GM12878 (cell line): ENCODE measurements around the gene ADD1. TPM values are rescaled to one million over a fixed set of nuclear protein-coding genes. Genes with fewer than 3 reads are reported as not detected.

ENCODE experiments used
- ATAC-seq: fragments of 200-7000 bp; cut with Tn5 transposase; 3 replicates; pipeline ENCODE4 v1.9.1; 2020; ENCODE audit warnings: mild to moderate bottlenecking, moderate library complexity
- BruUV-seq: library from RNA; stranded (reverse); fragments of 400-500 nt; replicated peaks from 2 replicates; lab custom pipeline; 2021; lab: Mats Ljungman, UMichigan
- CTCF ChIA-PET: fragments of 300-600 bp; sonication (Branson Sonifier 250); formaldehyde crosslinking; extraction: SDS; loops from one replicate; lab custom pipeline; 2021; ENCODE audit warnings: inconsistent platforms; lab: Yijun Ruan, JAX
- POLR2A ChIA-PET: fragments of 350-600 bp; formaldehyde crosslinking; extraction: SDS; loops from one replicate; lab custom pipeline; 2021; ENCODE audit warnings: inconsistent platforms; lab: Charles Lee
- RAD21 ChIA-PET: fragments of 300-600 bp; sonication (Branson Sonifier 250); formaldehyde crosslinking; loops from one replicate; lab custom pipeline; 2023; ENCODE audit warnings: antibody characterized with exemption; ENCODE audit not compliant: unreplicated experiment; lab: Charles Lee
- SMC1A ChIA-PET: fragments of 300-600 bp; sonication (Branson Sonifier 250); formaldehyde crosslinking; loops from one replicate; lab custom pipeline; 2023; ENCODE audit not compliant: unreplicated experiment, uncharacterized antibody; lab: Charles Lee
- DNase-seq: peaks from one replicate; pipeline ENCODE4 v3.0.0-alpha.2; 2011; ENCODE audit warnings: low read depth, low spot score
- FAIRE-seq: peaks from 3 replicates; lab custom pipeline; 2011; peaks lifted over from hg19 to GRCh38; lab: Jason Lieb, UNC
- H2AFZ ChIP-seq: 2 replicates; pipeline ENCODE4 v1.6.0; 2011; ENCODE audit warnings: low read depth, low read length, control low read depth; ENCODE audit not compliant: control insufficient read depth
- H3K27ac ChIP-seq: 2 replicates; pipeline ENCODE4 v1.5.1; 2011; ENCODE audit warnings: control low read depth; ENCODE audit not compliant: control insufficient read depth, insufficient read depth
- H3K27me3 ChIP-seq, 2 experiments: replicated peaks in 1 of 2; 2 replicates each; pipeline versions ENCODE4 v1.6.0 to v1.6.1; 2011; ENCODE audit warnings: low read length in 1 of 2; ENCODE audit not compliant: control insufficient read depth in 2 of 2, insufficient read depth in 2 of 2
- H3K36me3 ChIP-seq, 2 experiments: 2 replicates each; pipeline ENCODE4 v1.5.1; 2011; ENCODE audit warnings: low read length in 1 of 2; ENCODE audit not compliant: control insufficient read depth in 2 of 2, insufficient read depth in 2 of 2
- H3K4me1 ChIP-seq: 2 replicates; pipeline ENCODE4 v1.6.1; 2011; ENCODE audit warnings: mild to moderate bottlenecking, low read length, moderate library complexity, mixed read lengths; ENCODE audit not compliant: control insufficient read depth, insufficient read depth
- H3K4me2 ChIP-seq: 2 replicates; pipeline ENCODE4 v1.6.0; 2011; ENCODE audit warnings: control low read depth; ENCODE audit not compliant: control insufficient read depth, insufficient read depth
- H3K4me3 ChIP-seq: fragments of 200-600 bp; sonication (generic); 2 replicates; pipeline ENCODE4 v1.5.1; 2016
- H3K79me2 ChIP-seq: 2 replicates; pipeline ENCODE4 v1.6.0; 2011; ENCODE audit warnings: low read length; ENCODE audit not compliant: control insufficient read depth, insufficient read depth
- H3K9ac ChIP-seq: 2 replicates; pipeline ENCODE4 v1.8.0; 2011; ENCODE audit warnings: low read length, control low read depth, mixed read lengths; ENCODE audit not compliant: control insufficient read depth, insufficient read depth
- H3K9me3 ChIP-seq: replicated peaks from 3 replicates; pipeline ENCODE4 v1.5.1; 2011; ENCODE audit warnings: mild to moderate bottlenecking, low read length; ENCODE audit not compliant: control insufficient read depth, insufficient read depth
- H4K20me1 ChIP-seq: 2 replicates; pipeline ENCODE4 v1.6.0; 2011; ENCODE audit not compliant: control insufficient read depth, insufficient read depth
- BMI1 ChIP-seq: fragments of 450-650 bp; IDR thresholded peaks from 2 replicates; pipeline ENCODE4 v1.6.1; 2016; ENCODE audit warnings: mild to moderate bottlenecking, moderate library complexity, borderline replicate concordance
- ETV6 ChIP-seq, 2 experiments: fragments of 450-650 bp in 1 of 2; IDR thresholded peaks in 1 of 2; conservative IDR thresholded peaks in 1 of 2; 2 replicates each; pipeline ENCODE4 v1.6.1; 2014; ENCODE audit warnings: antibody characterized with exemption in 1 of 2, borderline replicate concordance in 1 of 2, low read depth in 1 of 2, mild to moderate bottlenecking in 1 of 2, moderate library complexity in 1 of 2
- EZH2 ChIP-seq: IDR thresholded peaks from 2 replicates; pipeline ENCODE4 v1.6.1; 2012; ENCODE audit warnings: low read depth, mild to moderate bottlenecking, control low read depth, inconsistent platforms, low read length, borderline replicate concordance; ENCODE audit not compliant: control insufficient read depth
- HDGF ChIP-seq: fragments of 450-650 bp; IDR thresholded peaks from 2 replicates; pipeline ENCODE4 v1.6.1; 2016; ENCODE audit warnings: antibody characterized with exemption
- IRF4 ChIP-seq: IDR thresholded peaks from 2 replicates; pipeline ENCODE4 v1.6.1; 2011; ENCODE audit warnings: low read depth, low read length
- JUNB ChIP-seq: IDR thresholded peaks from 2 replicates; pipeline ENCODE4 v1.6.1; 2016; ENCODE audit warnings: antibody characterized with exemption, mild to moderate bottlenecking
- NFYB ChIP-seq: IDR thresholded peaks from 2 replicates; pipeline ENCODE4 v1.6.1; 2011; ENCODE audit warnings: low read depth, mild to moderate bottlenecking, low read length, improper control_type of control experiment, moderate library complexity; ENCODE audit not compliant: insufficient read depth
- NR2F1 ChIP-seq: fragments of 450-650 bp; conservative IDR thresholded peaks from 2 replicates; pipeline ENCODE4 v1.6.1; 2017; ENCODE audit warnings: mild to moderate bottlenecking
- SIN3A ChIP-seq: IDR thresholded peaks from 2 replicates; pipeline ENCODE4 v1.6.1; 2012; ENCODE audit warnings: low read depth, low read length, improper control_type of control experiment
- TCF3 ChIP-seq: IDR thresholded peaks from 2 replicates; pipeline ENCODE4 v1.6.1; 2012; ENCODE audit warnings: low read depth, mild to moderate bottlenecking, low read length, borderline replicate concordance; ENCODE audit not compliant: insufficient read depth
- ZNF384 ChIP-seq: IDR thresholded peaks from 2 replicates; pipeline ENCODE4 v1.6.1; 2012; ENCODE audit warnings: low read depth, mild to moderate bottlenecking, low read length, improper control_type of control experiment, borderline replicate concordance
- WGBS: methylation state at CpG from one replicate; pipeline ENCODE4 v1.1.6; 2016; ENCODE audit warnings: low lambda C conversion rate; ENCODE audit not compliant: insufficient replicate concordance, insufficient coverage; ENCODE audit errors: missing lambda C conversion rate; 5-methylcytosine and 5-hydroxymethylcytosine counted together
- in situ Hi-C: fragments of 300-500 bp; cut with MboI; formaldehyde crosslinking; loops from 9 replicates; pipeline ENCODE4 v1.14.3; 2018; ENCODE audit warnings: mixed read lengths
- intact Hi-C: fragments of 100-400 bp; cut with micrococcal nuclease; formaldehyde crosslinking; loops from one replicate; pipeline ENCODE4 v1.14.2; 2022; ENCODE audit not compliant: unreplicated experiment
- polyA plus RNA-seq, 11 experiments: library from polyadenylated mRNA; depleted of rRNA in 4 of 11; unstranded in 6 of 11; stranded (reverse) in 5 of 11; fragments of >200 nt; fragmentation: Nextera tagmentation in 4 of 11; fragmentation: Illumina TruSeq in 1 of 11; extraction: Ambion mirVana in 4 of 11; extraction: Trizol in 1 of 11; gene quantifications; 1 replicate in 1 of 11; 2 replicates in 10 of 11; pipeline versions ENCODE4 v1.2.1 to v1.2.3, GENCODE V29; 2011 to 2016; ENCODE audit warnings: inconsistent platforms in 2 of 11, missing spikeins in 2 of 11, low read depth in 1 of 11
- total RNA-seq, 4 experiments: library from RNA; depleted of rRNA in 3 of 4; stranded (reverse); fragments of >200 nt in 3 of 4; fragmentation: Illumina TruSeq in 1 of 4; extraction: Trizol in 1 of 4; gene quantifications; 2 replicates each; pipeline versions ENCODE4 v1.2.1 to v1.2.3, GENCODE V29; 2013 to 2021
- TF ChIP-seq, protein P1 (sequence below): fragments of 450-650 bp; conservative IDR thresholded peaks from 2 replicates; pipeline ENCODE4 v1.6.1; 2017; ENCODE audit warnings: mild to moderate bottlenecking, moderate library complexity
- TF ChIP-seq, protein P2 (sequence below): IDR thresholded peaks from 2 replicates; pipeline ENCODE4 v1.6.1; 2011; ENCODE audit warnings: borderline replicate concordance, low read depth, mild to moderate bottlenecking, moderate library complexity, mixed read lengths, low read length; ENCODE audit not compliant: insufficient read depth; ENCODE audit errors: extremely low read length
- TF ChIP-seq, protein P3 (sequence below): fragments of 150-350 bp; IDR thresholded peaks from 2 replicates; pipeline ENCODE4 v1.6.1; 2014; ENCODE audit warnings: mild to moderate bottlenecking, low read depth, low read length
- TF ChIP-seq, protein P4 (sequence below): IDR thresholded peaks from 2 replicates; pipeline ENCODE4 v1.6.1; 2012; ENCODE audit warnings: improper control_type of control experiment, low read depth, low read length; ENCODE audit not compliant: insufficient replicate concordance

The ADD1 gene
- total and polyA plus RNA-seq, 10 of the 15 experiments (the other 5 are each of a cell fraction or from before 2014, with no cell fraction given): 21.6 to 182 (median 105) TPM

DNA sequence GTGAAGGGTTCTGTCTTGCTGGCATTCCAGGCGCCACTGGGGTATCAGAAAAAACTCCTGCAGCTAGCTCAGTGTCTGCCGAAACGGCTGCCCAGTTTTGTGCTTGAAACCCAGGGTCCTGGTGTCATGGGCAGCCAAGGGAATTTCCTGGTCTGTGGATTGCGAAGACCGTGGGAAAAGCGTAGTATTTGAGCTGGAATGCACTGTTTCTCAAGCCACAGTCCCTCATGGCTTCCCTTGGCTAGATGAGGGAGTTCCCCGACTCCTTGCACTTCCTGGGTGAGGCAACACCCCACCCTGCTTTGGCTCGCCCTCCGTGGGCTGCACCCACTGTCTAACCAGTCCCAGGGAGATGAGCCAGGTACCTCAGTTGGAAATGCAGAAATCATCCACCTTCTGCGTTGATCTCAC, 79.5 kb downstream of the ADD1 start:
- CTCF ChIA-PET: no interaction called here
- no peak for ATAC-seq
- POLR2A ChIA-PET: no interaction called here
- H3K9me3 ChIP-seq: no peaks in the 10 kb centered on the region
- no peak overlapping the region for H3K9ac ChIP-seq
- intact Hi-C loops (no loop called here), in situ Hi-C loops (no loop called here)
- no peak overlapping the region for H3K27ac ChIP-seq
- SMC1A ChIA-PET: interaction anchor here (1.3 kb wide), 1 partner anchor 31 kb away, joined by 5 read pairs; no protein-coding TSS in a partner anchor
- no TSS peak for BruUV-seq
- peaks cover 2% of the 10 kb centered on the region for H3K79me2 ChIP-seq
- no peak overlapping the region for H3K4me2 ChIP-seq
- DNase-seq: no peak
- FAIRE-seq: no peak
- H3K36me3 ChIP-seq: peaks cover 10 to 22% of the 10 kb centered on the region in 2 experiments
- RAD21 ChIA-PET: no interaction called here
- no peak overlapping the region for H3K4me3 ChIP-seq
- no peaks in the 10 kb centered on the region; the same call in 1 of the 2 replicates for H3K4me1 ChIP-seq
- no peak overlapping the region for H2AFZ ChIP-seq
- whole genome bisulfite sequencing: 77% methylated on average over 10 of the region's 10 CpGs
- H3K27me3 ChIP-seq: no peaks in the 10 kb centered on the region
- no peaks in the 10 kb centered on the region for H4K20me1 ChIP-seq
- TF ChIP-seq BMI1 (no peak), HDGF (no peak), NR2F1 (no peak), JUNB (no peak), ETV6 (conservative IDR thresholded peaks at IDR 0.05 in 1 of 2, IDR thresholded peaks at IDR 0.05 in 1 of 2; ENCODE audit: borderline replicate concordance in 1 of 2, low read depth in 1 of 2) (no peak), SIN3A (no peak), TCF3 (no peak), IRF4 (no peak), EZH2 (no peak), ZNF384 (no peak), NFYB (no peak)
- TF ChIP-seq, protein P1, sequence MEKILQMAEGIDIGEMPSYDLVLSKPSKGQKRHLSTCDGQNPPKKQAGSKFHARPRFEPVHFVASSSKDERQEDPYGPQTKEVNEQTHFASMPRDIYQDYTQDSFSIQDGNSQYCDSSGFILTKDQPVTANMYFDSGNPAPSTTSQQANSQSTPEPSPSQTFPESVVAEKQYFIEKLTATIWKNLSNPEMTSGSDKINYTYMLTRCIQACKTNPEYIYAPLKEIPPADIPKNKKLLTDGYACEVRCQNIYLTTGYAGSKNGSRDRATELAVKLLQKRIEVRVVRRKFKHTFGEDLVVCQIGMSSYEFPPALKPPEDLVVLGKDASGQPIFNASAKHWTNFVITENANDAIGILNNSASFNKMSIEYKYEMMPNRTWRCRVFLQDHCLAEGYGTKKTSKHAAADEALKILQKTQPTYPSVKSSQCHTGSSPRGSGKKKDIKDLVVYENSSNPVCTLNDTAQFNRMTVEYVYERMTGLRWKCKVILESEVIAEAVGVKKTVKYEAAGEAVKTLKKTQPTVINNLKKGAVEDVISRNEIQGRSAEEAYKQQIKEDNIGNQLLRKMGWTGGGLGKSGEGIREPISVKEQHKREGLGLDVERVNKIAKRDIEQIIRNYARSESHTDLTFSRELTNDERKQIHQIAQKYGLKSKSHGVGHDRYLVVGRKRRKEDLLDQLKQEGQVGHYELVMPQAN: no peak
- TF ChIP-seq, protein P2, sequence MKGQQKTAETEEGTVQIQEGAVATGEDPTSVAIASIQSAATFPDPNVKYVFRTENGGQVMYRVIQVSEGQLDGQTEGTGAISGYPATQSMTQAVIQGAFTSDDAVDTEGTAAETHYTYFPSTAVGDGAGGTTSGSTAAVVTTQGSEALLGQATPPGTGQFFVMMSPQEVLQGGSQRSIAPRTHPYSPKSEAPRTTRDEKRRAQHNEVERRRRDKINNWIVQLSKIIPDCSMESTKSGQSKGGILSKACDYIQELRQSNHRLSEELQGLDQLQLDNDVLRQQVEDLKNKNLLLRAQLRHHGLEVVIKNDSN: no peak
- TF ChIP-seq, protein P3, sequence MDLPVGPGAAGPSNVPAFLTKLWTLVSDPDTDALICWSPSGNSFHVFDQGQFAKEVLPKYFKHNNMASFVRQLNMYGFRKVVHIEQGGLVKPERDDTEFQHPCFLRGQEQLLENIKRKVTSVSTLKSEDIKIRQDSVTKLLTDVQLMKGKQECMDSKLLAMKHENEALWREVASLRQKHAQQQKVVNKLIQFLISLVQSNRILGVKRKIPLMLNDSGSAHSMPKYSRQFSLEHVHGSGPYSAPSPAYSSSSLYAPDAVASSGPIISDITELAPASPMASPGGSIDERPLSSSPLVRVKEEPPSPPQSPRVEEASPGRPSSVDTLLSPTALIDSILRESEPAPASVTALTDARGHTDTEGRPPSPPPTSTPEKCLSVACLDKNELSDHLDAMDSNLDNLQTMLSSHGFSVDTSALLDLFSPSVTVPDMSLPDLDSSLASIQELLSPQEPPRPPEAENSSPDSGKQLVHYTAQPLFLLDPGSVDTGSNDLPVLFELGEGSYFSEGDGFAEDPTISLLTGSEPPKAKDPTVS: no peak
- TF ChIP-seq, protein P4, sequence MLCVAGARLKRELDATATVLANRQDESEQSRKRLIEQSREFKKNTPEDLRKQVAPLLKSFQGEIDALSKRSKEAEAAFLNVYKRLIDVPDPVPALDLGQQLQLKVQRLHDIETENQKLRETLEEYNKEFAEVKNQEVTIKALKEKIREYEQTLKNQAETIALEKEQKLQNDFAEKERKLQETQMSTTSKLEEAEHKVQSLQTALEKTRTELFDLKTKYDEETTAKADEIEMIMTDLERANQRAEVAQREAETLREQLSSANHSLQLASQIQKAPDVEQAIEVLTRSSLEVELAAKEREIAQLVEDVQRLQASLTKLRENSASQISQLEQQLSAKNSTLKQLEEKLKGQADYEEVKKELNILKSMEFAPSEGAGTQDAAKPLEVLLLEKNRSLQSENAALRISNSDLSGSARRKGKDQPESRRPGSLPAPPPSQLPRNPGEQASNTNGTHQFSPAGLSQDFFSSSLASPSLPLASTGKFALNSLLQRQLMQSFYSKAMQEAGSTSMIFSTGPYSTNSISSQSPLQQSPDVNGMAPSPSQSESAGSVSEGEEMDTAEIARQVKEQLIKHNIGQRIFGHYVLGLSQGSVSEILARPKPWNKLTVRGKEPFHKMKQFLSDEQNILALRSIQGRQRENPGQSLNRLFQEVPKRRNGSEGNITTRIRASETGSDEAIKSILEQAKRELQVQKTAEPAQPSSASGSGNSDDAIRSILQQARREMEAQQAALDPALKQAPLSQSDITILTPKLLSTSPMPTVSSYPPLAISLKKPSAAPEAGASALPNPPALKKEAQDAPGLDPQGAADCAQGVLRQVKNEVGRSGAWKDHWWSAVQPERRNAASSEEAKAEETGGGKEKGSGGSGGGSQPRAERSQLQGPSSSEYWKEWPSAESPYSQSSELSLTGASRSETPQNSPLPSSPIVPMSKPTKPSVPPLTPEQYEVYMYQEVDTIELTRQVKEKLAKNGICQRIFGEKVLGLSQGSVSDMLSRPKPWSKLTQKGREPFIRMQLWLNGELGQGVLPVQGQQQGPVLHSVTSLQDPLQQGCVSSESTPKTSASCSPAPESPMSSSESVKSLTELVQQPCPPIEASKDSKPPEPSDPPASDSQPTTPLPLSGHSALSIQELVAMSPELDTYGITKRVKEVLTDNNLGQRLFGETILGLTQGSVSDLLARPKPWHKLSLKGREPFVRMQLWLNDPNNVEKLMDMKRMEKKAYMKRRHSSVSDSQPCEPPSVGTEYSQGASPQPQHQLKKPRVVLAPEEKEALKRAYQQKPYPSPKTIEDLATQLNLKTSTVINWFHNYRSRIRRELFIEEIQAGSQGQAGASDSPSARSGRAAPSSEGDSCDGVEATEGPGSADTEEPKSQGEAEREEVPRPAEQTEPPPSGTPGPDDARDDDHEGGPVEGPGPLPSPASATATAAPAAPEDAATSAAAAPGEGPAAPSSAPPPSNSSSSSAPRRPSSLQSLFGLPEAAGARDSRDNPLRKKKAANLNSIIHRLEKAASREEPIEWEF: no peak
